BJ (cell line): Measurements from ENCODE around the gene NFASC. TPM values are rescaled to one million over a fixed set of nuclear protein-coding genes. Genes with fewer than 3 reads are reported as not detected.

Experiments
- CTCF ChIA-PET: fragments of 350-600 bp; formaldehyde crosslinking; extraction: SDS; loops from one replicate; lab custom pipeline; 2021; ENCODE audit warnings: antibody characterized with exemption, inconsistent platforms; lab: Yijun Ruan, JAX
- POLR2A ChIA-PET: fragments of 300-600 bp; sonication (Branson Sonifier 250); formaldehyde crosslinking; extraction: SDS; loops from one replicate; lab custom pipeline; 2021; ENCODE audit warnings: antibody characterized with exemption; lab: Charles Lee
- DNase-seq: peaks from one replicate; pipeline ENCODE4 v3.0.0-alpha.2; 2011; ENCODE audit warnings: low read depth
- H3K27me3 ChIP-seq: 2 replicates; pipeline ENCODE4 v1.6.0; 2011; ENCODE audit warnings: low read length; ENCODE audit not compliant: control insufficient read depth, insufficient read depth
- H3K36me3 ChIP-seq: 2 replicates; pipeline ENCODE4 v1.5.1; 2011; ENCODE audit warnings: low read length; ENCODE audit not compliant: control insufficient read depth, insufficient read depth
- H3K4me3 ChIP-seq: 2 replicates; pipeline ENCODE4 v1.5.1; 2011; ENCODE audit warnings: low read depth, mild to moderate bottlenecking, control low read depth, low read length
- polyA plus RNA-seq: library from polyadenylated mRNA; depleted of rRNA; stranded (reverse); fragments of >200 nt; gene quantifications from 2 replicates; pipeline ENCODE4 v1.2.3, GENCODE V29; 2011
- TF ChIP-seq, protein P1 (sequence below): IDR thresholded peaks from 2 replicates; pipeline ENCODE4 v1.5.1; 2011; ENCODE audit warnings: low read depth, mild to moderate bottlenecking, control low read depth, inconsistent platforms, low read length, moderate library complexity; ENCODE audit not compliant: insufficient read depth

The NFASC gene
- polyA plus RNA-seq, 1 experiment: 10.9 TPM

DNA sequence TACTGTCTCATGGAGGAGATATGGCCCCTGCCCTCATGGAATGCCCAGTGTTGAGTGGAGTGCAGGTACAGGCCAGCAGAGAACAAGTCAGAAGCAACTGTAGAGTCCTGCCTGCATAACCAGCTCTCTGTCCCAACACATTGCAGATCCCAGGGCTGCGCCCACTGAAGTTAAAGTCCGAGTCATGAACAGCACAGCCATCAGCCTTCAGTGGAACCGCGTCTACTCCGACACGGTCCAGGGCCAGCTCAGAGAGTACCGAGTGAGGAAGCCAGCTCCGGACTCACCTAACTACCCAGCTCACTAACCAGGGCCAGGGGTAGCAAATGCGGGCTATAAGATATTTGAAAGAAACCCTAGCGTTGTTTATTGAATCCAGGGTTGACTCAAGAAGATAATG, 113.2 kb downstream of the NFASC start:
- DNase-seq: no peak
- ChIA-PET POLR2A (no interaction called here), CTCF (interaction anchor here (0.7 to 2.1 kb wide), 3 partner anchors 9 to 272 kb away, joined by 3 to 9 read pairs (median 6); no protein-coding TSS in a partner anchor)
- no peak overlapping the region for H3K4me3 ChIP-seq
- peaks cover 5% of the 10 kb centered on the region for H3K36me3 ChIP-seq
- no peaks in the 10 kb centered on the region for H3K27me3 ChIP-seq
- TF ChIP-seq, protein P1, sequence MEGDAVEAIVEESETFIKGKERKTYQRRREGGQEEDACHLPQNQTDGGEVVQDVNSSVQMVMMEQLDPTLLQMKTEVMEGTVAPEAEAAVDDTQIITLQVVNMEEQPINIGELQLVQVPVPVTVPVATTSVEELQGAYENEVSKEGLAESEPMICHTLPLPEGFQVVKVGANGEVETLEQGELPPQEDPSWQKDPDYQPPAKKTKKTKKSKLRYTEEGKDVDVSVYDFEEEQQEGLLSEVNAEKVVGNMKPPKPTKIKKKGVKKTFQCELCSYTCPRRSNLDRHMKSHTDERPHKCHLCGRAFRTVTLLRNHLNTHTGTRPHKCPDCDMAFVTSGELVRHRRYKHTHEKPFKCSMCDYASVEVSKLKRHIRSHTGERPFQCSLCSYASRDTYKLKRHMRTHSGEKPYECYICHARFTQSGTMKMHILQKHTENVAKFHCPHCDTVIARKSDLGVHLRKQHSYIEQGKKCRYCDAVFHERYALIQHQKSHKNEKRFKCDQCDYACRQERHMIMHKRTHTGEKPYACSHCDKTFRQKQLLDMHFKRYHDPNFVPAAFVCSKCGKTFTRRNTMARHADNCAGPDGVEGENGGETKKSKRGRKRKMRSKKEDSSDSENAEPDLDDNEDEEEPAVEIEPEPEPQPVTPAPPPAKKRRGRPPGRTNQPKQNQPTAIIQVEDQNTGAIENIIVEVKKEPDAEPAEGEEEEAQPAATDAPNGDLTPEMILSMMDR: no peak

DNA sequence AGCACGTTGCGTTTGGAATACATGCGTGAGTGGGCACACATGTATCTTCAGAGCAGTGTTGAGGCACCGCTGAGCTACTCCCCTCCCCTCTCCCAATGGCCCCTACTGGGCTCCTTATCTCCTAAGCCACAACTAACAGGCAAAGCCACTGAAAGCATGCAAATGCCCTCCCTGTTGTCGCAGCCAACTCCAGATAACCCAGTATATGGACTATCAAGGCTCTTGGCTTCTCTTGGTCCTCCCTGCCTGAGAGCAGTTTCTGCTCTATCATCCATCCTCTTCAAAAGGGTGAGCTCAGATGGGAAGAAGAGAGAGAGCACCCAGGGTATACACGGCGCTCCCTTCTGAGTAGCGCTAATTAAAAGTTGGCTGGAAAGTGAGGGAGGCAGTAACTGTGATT, 113.8 kb downstream of the NFASC start:
- ChIA-PET POLR2A (no interaction called here), CTCF (interaction anchor here (0.9 to 7.2 kb wide), 6 partner anchors 8 to 272 kb away, joined by 3 to 53 read pairs (median 6); no protein-coding TSS in a partner anchor)
- Histone ChIP-seq H3K27me3 (no peaks in the 10 kb centered on the region), H3K36me3 (peaks cover 5% of the 10 kb centered on the region), H3K4me3 (no peak overlapping the region)
- TF ChIP-seq, protein P1: no peak
- DNase-seq: no peak

DNA sequence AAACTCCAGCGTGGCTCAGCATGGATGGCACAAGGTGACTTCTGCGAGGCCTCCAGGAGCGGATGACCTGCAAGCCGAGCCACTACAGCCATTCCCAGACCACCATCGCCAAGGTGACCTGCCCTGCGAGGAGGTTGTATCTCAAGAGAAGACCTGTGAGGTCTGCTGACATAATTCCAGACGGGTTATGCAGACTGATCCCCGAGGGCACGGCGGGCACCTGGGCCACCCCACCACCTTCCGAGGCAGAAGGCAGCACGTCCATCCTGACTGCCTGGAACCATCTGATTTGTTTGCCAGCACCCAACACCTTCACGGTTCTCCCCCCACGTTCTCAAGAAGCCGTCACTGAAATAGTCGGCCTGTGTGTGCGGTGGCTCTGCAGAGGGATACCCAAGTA, 115.5 kb downstream of the NFASC start:
- Histone ChIP-seq H3K36me3 (peaks cover 5% of the 10 kb centered on the region), H3K27me3 (no peaks in the 10 kb centered on the region), H3K4me3 (no peak overlapping the region)
- TF ChIP-seq, protein P1: no peak
- no peak for DNase-seq
- POLR2A ChIA-PET: no interaction called here
- CTCF ChIA-PET: interaction anchor here (1.1 to 7.2 kb wide), 3 partner anchors 10 to 155 kb away, joined by 3 to 53 read pairs (median 3); no protein-coding TSS in a partner anchor

DNA sequence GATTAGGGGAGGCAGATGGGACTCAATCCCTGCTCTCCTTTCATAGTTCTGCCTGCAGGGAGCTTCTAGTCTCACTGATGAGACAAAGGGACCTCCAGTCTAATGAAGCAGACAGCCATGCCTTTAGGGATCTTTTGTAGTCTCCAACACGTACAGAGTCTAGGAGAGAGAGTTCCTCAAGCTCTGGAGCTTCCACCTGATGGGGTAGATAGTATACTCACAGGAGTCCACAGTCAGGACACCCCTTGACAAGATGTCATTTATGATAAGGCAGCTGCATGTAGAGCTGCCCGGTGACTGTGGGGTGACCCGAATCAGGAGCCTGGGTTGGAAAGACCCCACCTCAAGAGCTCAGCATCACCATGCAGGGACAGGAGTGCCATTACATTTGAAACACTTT, 117.0 kb downstream of the NFASC start:
- H3K4me3 ChIP-seq: no peak overlapping the region
- ChIA-PET POLR2A (no interaction called here), CTCF (interaction anchor here (0.6 to 9.6 kb wide), 7 partner anchors 11 to 349 kb away, joined by 3 to 139 read pairs (median 12); no protein-coding TSS in a partner anchor)
- H3K36me3 ChIP-seq: peaks cover 2% of the 10 kb centered on the region; the same call in 1 of the 2 replicates
- H3K27me3 ChIP-seq: no peaks in the 10 kb centered on the region
- DNase-seq: no peak
- TF ChIP-seq, protein P1: no peak

DNA sequence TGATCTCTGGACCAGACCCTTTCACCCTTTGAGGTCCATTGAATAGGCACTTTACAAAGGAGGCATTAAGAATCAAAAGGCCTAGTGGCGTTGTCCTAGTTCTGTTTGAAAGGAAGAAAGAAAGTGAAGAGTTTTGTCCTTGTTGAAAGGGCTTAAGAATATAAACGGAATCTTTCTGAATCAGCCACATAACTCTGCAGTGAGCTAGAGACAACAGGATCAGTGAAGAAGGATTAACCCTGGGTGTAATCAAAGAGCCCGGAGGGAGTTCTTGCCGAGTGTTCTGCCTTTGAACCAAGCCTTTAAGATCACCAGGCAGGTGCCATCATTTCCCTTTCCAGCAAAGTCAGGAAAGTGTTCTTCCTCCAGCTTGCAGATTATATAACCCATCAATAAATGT, 117.5 kb downstream of the NFASC start:
- peaks cover 2% of the 10 kb centered on the region; the same call in 1 of the 2 replicates for H3K36me3 ChIP-seq
- H3K27me3 ChIP-seq: no peaks in the 10 kb centered on the region
- CTCF ChIA-PET: interaction anchor here (0.6 to 9.6 kb wide), 15 partner anchors 11 to 349 kb away, joined by 3 to 139 read pairs (median 8); no protein-coding TSS in a partner anchor
- POLR2A ChIA-PET: no interaction called here
- DNase-seq: no peak
- TF ChIP-seq, protein P1: no peak
- no peak overlapping the region for H3K4me3 ChIP-seq
